Stomach smooth muscle (tissue), 2 donors: Measurements from ENCODE around the gene ATP2A1.
A peak's percentile ranks its signal among the peaks of the same experiment; 100 is the strongest.

Experiments used
- H3K27ac ChIP-seq: one replicate; pipeline ENCODE4 v1.7.0; 2013; ENCODE audit warnings: mild to moderate bottlenecking, low read length, inconsistent platforms
- H3K27me3 ChIP-seq, 2 donors: one replicate each; pipeline ENCODE4 v1.7.0; 2013; ENCODE audit warnings: low read length in 2 of 2; ENCODE audit not compliant: insufficient read depth in 2 of 2, control insufficient read depth in 1 of 2
- H3K36me3 ChIP-seq, 2 donors: one replicate each; pipeline ENCODE4 v1.7.0; 2013; ENCODE audit warnings: low read length in 2 of 2; ENCODE audit not compliant: control insufficient read depth in 2 of 2, insufficient read depth in 2 of 2
- H3K4me1 ChIP-seq: one replicate; pipeline ENCODE4 v1.7.0; 2013; ENCODE audit warnings: low read length; ENCODE audit not compliant: control insufficient read depth, insufficient read depth
- H3K4me3 ChIP-seq, 2 donors: one replicate each; pipeline ENCODE4 v1.7.0; 2013; ENCODE audit warnings: low read length in 2 of 2
- H3K9ac ChIP-seq, 2 donors: one replicate each; pipeline ENCODE4 v1.7.0; 2013; ENCODE audit warnings: low read length in 2 of 2, mild to moderate bottlenecking in 1 of 2
- H3K9me3 ChIP-seq, 2 donors: one replicate each; pipeline ENCODE4 v1.7.0; 2013; ENCODE audit warnings: low read length in 2 of 2; ENCODE audit not compliant: control insufficient read depth in 2 of 2
- donor health status: healthy.
- donor health status: Pancreatic carcinoma.

Gene ATP2A1

GRCh38 chr16:28878083-28878926 is at the start of gene ATP2A1:
TSS of gene ATP2A1 (plus strand) at chr16:28878488. CDS start at chr16:28878672, 184 bp downstream.
- Histone ChIP-seq H3K9ac (peak within 1 kb of the TSS; percentile 60), H3K27ac (no peak within 1 kb of the TSS), H3K9me3 (no peaks in the 10 kb centered on the region), H3K4me1 (peaks cover 15% of the 10 kb centered on the region), H3K4me3 (peak within 1 kb of the TSS; percentile 73 to 81), H3K27me3 (peaks cover 12 to 21% of the 10 kb centered on the region in 2 donors), H3K36me3 (peaks cover 6% of the 10 kb centered on the region in 2 donors)

- H3K27ac ChIP-seq, result no peak overlapping the region
- H3K4me3 ChIP-seq, result no peak overlapping the region
- peaks cover 17% of the 10 kb centered on the region for H3K4me1 ChIP-seq
- no peak overlapping the region for H3K9ac ChIP-seq
- no peaks in the 10 kb centered on the region for H3K9me3 ChIP-seq
- H3K36me3 ChIP-seq, result peaks cover 76 to 77% of the 10 kb centered on the region in 2 donors
- H3K27me3 ChIP-seq, result no peaks in the 10 kb centered on the region
These were observed 48.5 kb upstream of the ATP2A1 start for GRCh38 chr16:28829747-28830146.

DNA sequence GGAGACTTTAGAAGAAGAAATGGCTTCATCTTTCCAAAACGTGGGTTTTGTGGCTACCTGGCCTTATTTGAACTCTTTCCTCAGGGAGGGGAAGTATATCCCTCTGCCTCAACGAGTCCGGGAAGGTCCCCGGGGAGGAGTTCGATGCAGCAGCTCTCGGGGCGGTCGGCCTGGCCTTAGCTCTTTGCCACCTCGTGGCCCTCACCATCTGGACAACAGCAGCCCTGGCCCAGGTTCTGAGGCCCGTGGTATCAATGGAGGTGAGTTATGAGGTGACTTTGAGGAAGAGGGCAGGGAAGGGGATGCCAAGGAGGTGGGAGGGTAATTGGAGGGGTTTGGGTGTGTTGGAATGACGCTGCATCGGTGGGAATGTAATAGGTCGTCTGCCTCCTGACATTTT is 47.8 kb upstream of the ATP2A1 start:
- Histone ChIP-seq H3K36me3 (peaks cover 84% of the 10 kb centered on the region in 2 donors), H3K9me3 (no peaks in the 10 kb centered on the region), H3K27me3 (no peaks in the 10 kb centered on the region), H3K9ac (no peak overlapping the region), H3K4me1 (peaks cover 9% of the 10 kb centered on the region), H3K4me3 (no peak overlapping the region), H3K27ac (no peak overlapping the region)

- H3K36me3 ChIP-seq, result peaks cover 65 to 74% of the 10 kb centered on the region in 2 donors
- no peak overlapping the region for H3K4me3 ChIP-seq
- H3K27me3 ChIP-seq, result no peaks in the 10 kb centered on the region
- no peaks in the 10 kb centered on the region for H3K4me1 ChIP-seq
- no peak overlapping the region for H3K9ac ChIP-seq
- no peak overlapping the region for H3K27ac ChIP-seq
- no peaks in the 10 kb centered on the region for H3K9me3 ChIP-seq
These were observed 43.9 kb upstream of the ATP2A1 start for GRCh38 chr16:28834349-28834748.

DNA sequence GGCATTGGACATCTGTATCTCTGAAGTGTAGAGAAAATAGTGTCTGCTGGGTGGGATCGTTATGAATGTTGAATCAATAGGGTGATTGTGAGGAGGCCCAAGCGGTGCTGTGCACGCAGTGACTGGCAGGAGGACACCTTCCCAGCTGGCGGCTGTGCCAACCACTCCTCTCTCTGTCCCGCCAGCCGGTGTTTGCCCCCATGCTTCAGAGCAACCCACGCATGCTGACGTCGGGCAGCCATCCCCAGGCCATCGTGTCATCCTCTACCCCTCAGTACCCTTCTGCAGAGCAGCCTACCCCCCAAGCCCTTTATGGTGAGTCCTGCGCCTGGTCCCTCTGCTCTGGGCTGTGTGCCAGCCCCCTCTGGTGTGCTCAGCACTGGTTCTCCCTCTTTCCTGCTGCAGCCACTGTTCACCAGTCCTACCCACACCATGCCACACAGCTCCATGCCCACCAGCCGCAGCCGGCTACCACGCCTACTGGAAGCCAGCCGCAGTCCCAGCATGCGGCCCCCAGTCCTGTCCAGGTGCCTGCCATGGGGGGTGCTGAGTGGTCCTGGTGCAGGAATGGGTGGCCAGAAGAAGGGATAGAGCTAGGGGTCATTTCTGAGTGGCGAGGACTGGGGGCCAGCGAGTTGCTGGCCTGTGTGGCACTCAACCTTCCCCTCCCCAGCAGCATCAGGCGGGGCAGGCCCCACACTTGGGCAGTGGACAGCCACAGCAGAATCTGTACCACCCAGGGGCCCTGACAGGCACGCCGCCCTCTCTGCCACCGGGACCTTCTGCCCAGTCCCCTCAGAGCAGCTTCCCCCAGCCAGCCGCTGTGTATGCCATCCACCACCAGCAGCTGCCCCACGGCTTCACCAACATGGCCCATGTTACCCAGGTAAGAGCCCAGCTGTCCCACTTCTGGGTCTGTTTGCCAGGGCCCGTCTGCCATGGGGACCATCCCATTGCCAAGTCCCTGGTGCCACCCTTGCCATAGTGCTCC is 43.1 kb upstream of the ATP2A1 start:
- H3K9ac ChIP-seq, result no peak overlapping the region

GRCh38 chr16:28835864-28836760 is 42.2 kb upstream of the ATP2A1 start:
- H3K36me3 ChIP-seq, result peaks cover 48 to 57% of the 10 kb centered on the region in 2 donors
- H3K27me3 ChIP-seq, result no peaks in the 10 kb centered on the region
- H3K27ac ChIP-seq, result no peak overlapping the region
- H3K4me1 ChIP-seq, result no peaks in the 10 kb centered on the region
- H3K9me3 ChIP-seq, result no peaks in the 10 kb centered on the region
- H3K4me3 ChIP-seq, result no peak overlapping the region
- H3K9ac ChIP-seq, result no peak overlapping the region

More for the DNA sequence above, 43.1 kb upstream of the ATP2A1 start:
- no peaks in the 10 kb centered on the region for H3K9me3 ChIP-seq
- H3K27ac ChIP-seq, result no peak overlapping the region
- no peak overlapping the region for H3K4me3 ChIP-seq
- peaks cover 57 to 67% of the 10 kb centered on the region in 2 donors for H3K36me3 ChIP-seq
- no peaks in the 10 kb centered on the region for H3K4me1 ChIP-seq
- H3K27me3 ChIP-seq, result no peaks in the 10 kb centered on the region

DNA sequence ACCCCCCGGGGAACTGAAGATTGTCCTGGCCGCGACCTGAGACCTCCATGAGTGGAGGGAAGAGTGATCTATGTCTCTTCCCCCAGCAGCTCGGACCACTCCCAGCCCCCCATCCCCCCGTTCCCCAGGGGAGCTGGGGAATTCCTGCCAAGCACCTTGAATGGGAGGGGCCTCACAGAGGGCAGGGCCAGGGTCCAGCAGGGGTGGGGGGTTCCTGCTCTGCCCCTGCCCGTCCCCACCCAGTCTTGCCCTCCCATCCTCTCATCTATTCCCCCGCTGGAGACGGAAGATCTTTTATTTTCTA is 41.6 kb upstream of the ATP2A1 start:
- no peaks in the 10 kb centered on the region for H3K27me3 ChIP-seq
- H3K9ac ChIP-seq, result no peak overlapping the region
- H3K4me3 ChIP-seq, result no peak overlapping the region
- H3K4me1 ChIP-seq, result no peaks in the 10 kb centered on the region
- H3K36me3 ChIP-seq, result peaks cover 43 to 52% of the 10 kb centered on the region in 2 donors
- no peaks in the 10 kb centered on the region for H3K9me3 ChIP-seq
- no peak overlapping the region for H3K27ac ChIP-seq

GRCh38 chr16:28837672-28838557 is 40.4 kb upstream of the ATP2A1 start:
- Histone ChIP-seq H3K4me3 (no peak overlapping the region), H3K36me3 (peaks cover 40 to 53% of the 10 kb centered on the region in 2 donors), H3K9me3 (no peaks in the 10 kb centered on the region), H3K27ac (no peak overlapping the region), H3K4me1 (no peaks in the 10 kb centered on the region), H3K9ac (no peak overlapping the region), H3K27me3 (no peaks in the 10 kb centered on the region)

- H3K9ac ChIP-seq, result no peak overlapping the region
- no peaks in the 10 kb centered on the region for H3K9me3 ChIP-seq
- H3K27me3 ChIP-seq, result no peaks in the 10 kb centered on the region
- no peak overlapping the region for H3K27ac ChIP-seq
- no peaks in the 10 kb centered on the region for H3K4me1 ChIP-seq
- peaks cover 40 to 53% of the 10 kb centered on the region in 2 donors for H3K36me3 ChIP-seq
- no peak overlapping the region for H3K4me3 ChIP-seq
These were observed 39.8 kb upstream of the ATP2A1 start for GRCh38 chr16:28838558-28838918.
